Measurements from ENCODE around the gene LPP. TPM values are rescaled to one million over a fixed set of nuclear protein-coding genes. Genes with fewer than 3 reads are reported as not detected.

LPP gene
- polyA plus RNA-seq, 2 of the 4 experiments (the other 2 are of a cell fraction) = 11.0 to 30.8 TPM

GRCh38 chr3:188853856-188854771 is 700.2 kb downstream of the LPP start:
- ATAC-seq = no peak
- no peak overlapping the region for H3K4me3 ChIP-seq
- no peak for DNase-seq (ENCODE audit: low read depth in 1 of 2, low spot score in 1 of 2)
- no peak for FAIRE-seq
- H3K9me3 ChIP-seq = no peaks in the 10 kb centered on the region
- TF ChIP-seq CBX8 (IDR thresholded peaks at IDR 0.05) = no peak
- TF ChIP-seq NPAS2 (CRISPR knock-in tag; IDR thresholded peaks at IDR 0.05; ENCODE audit: borderline replicate concordance) = no peak
- TF ChIP-seq ZFP36 (IDR thresholded peaks at IDR 0.05; ENCODE audit: borderline replicate concordance, partially characterized antibody) = no peak
- no peak for TF ChIP-seq RNF2 (IDR thresholded peaks at IDR 0.05; ENCODE audit: borderline replicate concordance, low read depth)
- TF ChIP-seq HOXA7 (CRISPR knock-in tag; IDR thresholded peaks at IDR 0.05) = no peak
- no peak for TF ChIP-seq HOXB5 (CRISPR knock-in tag; IDR thresholded peaks at IDR 0.05)
- TF ChIP-seq PHF8 (IDR thresholded peaks at IDR 0.05; ENCODE audit: borderline replicate concordance, low read depth) = no peak
- TF ChIP-seq JUN (IDR thresholded peaks at IDR 0.05) = no peak
- POLR2A ChIA-PET = no interaction called here
- no peak overlapping the region for H3K27ac ChIP-seq
- H3K4me1 ChIP-seq = no peaks in the 10 kb centered on the region
- no peak overlapping the region for H3K4me2 ChIP-seq
- CTCF ChIA-PET = interaction anchor here (0.5 kb wide), 2 partner anchors 27 to 470 kb away, joined by 3 read pairs; no protein-coding TSS in a partner anchor
- 100% methylated on average over 4 of the region's 4 CpGs for whole genome bisulfite sequencing (ENCODE audit: missing lambda C conversion rate)

- H3K4me1 ChIP-seq = peaks cover 2% of the 10 kb centered on the region; the same call in 2 of the 3 replicates
- DNase-seq (ENCODE audit: low read depth in 1 of 2, low spot score in 1 of 2) = no peak
- no peak for ATAC-seq
- no peak overlapping the region for H3K4me3 ChIP-seq
- TF ChIP-seq KDM1A (IDR thresholded peaks at IDR 0.05; ENCODE audit: low read depth) = no peak
- TF ChIP-seq USF2 (IDR thresholded peaks at IDR 0.05) = no peak
- TF ChIP-seq PBX3 (IDR thresholded peaks at IDR 0.05) = no peak
- TF ChIP-seq ZNF302 (CRISPR knock-in tag; IDR thresholded peaks at IDR 0.05) = no peak
- no peak for TF ChIP-seq BCL3 (IDR thresholded peaks at IDR 0.05)
- no peak for TF ChIP-seq FOSL2 (IDR thresholded peaks at IDR 0.05)
- no peak for TF ChIP-seq FOSL2 (CRISPR knock-in tag; IDR thresholded peaks at IDR 0.05)
- TF ChIP-seq NFE2L2 (conservative IDR thresholded peaks at IDR 0.05; ENCODE audit: low read length) = no peak
- no peak for TF ChIP-seq HOXA7 (CRISPR knock-in tag; IDR thresholded peaks at IDR 0.05)
- no peak for TF ChIP-seq HEYL (CRISPR knock-in tag; IDR thresholded peaks at IDR 0.05)
- no peak for TF ChIP-seq TP53 (CRISPR knock-in tag; IDR thresholded peaks at IDR 0.05)
- no peak for TF ChIP-seq NR3C1 (IDR thresholded peaks at IDR 0.05)
- no peak for TF ChIP-seq MAFK (IDR thresholded peaks at IDR 0.05; ENCODE audit: partially characterized antibody)
- TF ChIP-seq ZFP36 (IDR thresholded peaks at IDR 0.05; ENCODE audit: borderline replicate concordance, partially characterized antibody) = no peak
- TF ChIP-seq CTCF (IDR thresholded peaks at IDR 0.05) = no peak
- no peak for TF ChIP-seq PHF8 (IDR thresholded peaks at IDR 0.05; ENCODE audit: borderline replicate concordance, low read depth)
- no peak for TF ChIP-seq BHLHE40 (IDR thresholded peaks at IDR 0.05; ENCODE audit: low read depth, low read length)
- TF ChIP-seq HDAC2 (IDR thresholded peaks at IDR 0.05) = no peak
- no peak for TF ChIP-seq RFX5 (IDR thresholded peaks at IDR 0.05)
- no peak for TF ChIP-seq GATA3 (IDR thresholded peaks at IDR 0.05; ENCODE audit: borderline replicate concordance)
- H3K27ac ChIP-seq = no peak overlapping the region
- no peak for FAIRE-seq
- ChIA-PET POLR2A (no interaction called here), CTCF (interaction anchor here (0.5 kb wide), 1 partner anchor 470 kb away, joined by 3 read pairs; no protein-coding TSS in a partner anchor)
- H3K9me3 ChIP-seq = no peaks in the 10 kb centered on the region
- no peak overlapping the region for H3K4me2 ChIP-seq
Measured at GRCh38 chr3:188854772-188855149, 700.8 kb downstream of the LPP start.
